HG03095 (cell line): ENCODE data around the gene FKBP3.

Experiments
- ATAC-seq: cut with Tn5 transposase; IDR thresholded peaks from one replicate; pipeline ENCODE4 v1.9.1; 2021; ENCODE audit warnings: moderate library complexity; ENCODE audit not compliant: unreplicated experiment

Gene FKBP3

DNA sequence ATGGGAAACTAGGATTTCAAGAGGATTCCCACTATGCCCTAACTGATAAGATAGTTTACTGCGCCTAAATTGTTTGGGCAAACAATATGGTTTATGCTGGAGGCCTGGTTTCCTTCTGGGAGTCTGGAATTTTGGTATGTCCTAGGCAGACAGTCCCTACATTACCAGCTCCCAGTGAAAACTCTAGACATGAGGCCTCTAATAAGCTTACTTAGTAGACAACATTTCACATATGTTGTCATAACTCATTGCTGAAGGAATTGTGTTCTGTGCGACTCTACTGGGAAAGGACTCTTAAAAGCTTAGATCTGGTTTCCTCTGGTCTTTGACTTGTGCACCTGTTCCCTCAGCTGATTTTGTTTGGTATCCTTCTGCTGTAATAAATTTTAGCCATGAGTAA lies 68.3 kb downstream of the FKBP3 start:
- ATAC-seq = no peak
